Effector CD4-positive, alpha-beta T cell (primary cell): ENCODE data around the gene ARHGAP32.
"Not testable (repeated sequence)": the region's sequence is repeated elsewhere in the genome, so short reads cannot be mapped to it uniquely, and the experiment has no call there.

Experiments
- DNase-seq: peaks from one replicate; pipeline ENCODE4 v3.0.0-alpha.2; 2020

The ARHGAP32 gene

DNA sequence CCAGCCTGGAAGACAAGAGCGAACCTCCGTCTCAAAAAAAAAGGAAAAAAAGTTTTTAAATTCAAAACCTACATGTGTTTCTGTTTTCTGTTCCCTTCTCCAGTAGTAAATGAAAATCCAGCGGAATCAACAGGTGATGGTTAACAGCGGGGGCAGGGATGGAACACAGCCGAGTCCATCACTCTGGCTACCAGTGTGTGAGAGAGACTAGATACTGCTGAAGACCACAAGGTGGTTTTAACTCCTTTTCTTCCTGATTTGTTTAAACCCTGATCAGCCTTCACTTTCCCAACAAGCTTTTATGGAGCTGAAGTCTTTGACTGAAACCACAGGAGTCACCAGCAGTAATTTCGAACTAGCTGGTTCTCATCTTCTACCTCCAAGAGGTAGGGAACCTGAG, 3.6 kb upstream of the ARHGAP32 start:
- DNase-seq: no peak

DNA sequence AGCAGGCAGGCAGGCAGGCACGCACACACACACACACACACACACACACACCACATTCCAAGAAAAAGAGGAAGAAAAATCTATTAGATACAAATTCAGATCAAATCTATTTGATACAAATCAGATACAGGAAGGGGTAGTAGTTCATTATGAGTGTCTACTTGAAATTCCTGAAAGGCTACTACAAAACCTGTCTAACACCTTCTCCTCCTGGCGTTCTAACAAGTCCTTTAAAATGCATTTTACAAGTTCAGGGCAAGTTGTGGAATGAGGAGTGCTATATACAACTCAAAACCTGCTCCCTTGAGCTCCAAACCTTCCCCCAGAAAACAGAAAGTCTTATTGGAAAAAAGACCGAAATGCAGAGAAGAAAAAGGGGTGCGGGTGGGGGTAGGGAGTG, 476 bp downstream of the ARHGAP32 start:
- DNase-seq: no peak

DNA sequence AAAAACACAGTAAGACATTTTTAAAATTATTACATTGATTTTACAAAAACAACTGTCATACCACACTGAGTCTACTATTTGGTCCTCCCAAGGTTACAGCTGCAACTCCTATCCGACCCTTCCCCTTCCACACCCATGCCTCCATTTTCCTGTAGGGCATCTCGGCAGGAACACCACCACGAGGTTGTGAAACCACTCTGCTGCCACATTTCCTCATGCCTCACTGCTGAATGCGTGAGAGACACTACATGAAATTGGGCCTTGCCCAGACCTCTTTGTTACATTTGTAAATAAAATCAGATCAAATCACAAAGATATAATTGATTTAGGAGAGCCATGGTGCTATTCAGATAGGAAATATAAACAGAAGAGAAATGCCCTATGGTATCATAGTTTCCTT, 2.0 kb downstream of the ARHGAP32 start:
- DNase-seq: no peak

DNA sequence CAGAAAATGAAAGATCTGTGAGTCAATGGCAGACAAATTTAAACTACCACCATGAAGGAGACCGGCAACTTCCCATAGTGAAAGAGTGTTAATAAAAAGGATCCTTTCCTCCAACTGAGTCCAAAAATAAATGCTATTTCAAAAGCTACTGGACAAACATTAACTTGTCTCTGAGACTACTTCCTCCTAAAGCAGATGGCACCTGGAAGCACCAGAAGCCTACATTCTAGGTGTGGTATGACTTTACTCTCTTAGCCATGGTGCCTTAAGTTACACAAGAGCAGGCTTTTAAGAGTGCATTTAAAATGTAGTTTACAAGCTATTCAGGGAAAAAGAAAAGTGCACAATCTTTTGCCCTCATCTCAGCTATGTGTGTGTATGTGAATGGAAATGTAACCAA, 2.5 kb downstream of the ARHGAP32 start:
- no peak for DNase-seq

DNA sequence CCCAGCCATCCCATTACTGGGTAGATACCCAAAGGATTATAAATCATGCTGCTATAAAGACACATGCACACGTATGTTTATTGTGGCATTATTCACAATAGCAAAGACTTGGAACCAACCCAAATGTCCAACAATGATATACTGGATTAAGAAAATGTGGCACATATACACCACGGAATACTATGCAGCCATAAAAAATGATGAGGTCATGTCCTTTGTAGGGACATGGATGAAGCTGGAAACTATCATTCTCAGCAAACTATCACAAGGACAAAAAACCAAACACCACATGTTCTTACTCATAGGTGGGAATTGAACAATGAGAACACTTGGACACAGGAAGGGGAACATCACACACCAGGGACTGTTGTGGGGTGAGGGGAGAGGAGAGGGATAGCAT, 7.0 kb downstream of the ARHGAP32 start:
- DNase-seq: not testable (repeated sequence)

DNA sequence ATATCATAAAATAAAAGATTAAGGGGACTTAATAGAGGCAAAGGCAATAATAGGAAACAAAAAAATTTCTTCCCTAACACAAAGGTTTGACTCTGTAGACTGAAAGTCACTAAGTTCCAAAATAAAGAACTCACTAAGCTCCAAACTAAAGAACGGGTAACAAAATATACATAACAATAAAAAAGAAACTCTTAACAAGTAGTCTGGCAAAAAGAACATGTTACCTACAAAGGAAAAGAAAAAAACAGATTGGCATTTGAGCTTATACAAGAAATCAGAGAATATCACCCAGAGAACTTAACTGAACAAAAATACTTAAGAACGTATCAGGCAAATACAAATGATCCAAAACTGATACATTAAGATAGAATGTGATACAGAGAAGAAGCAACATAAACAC, 7.5 kb downstream of the ARHGAP32 start:
- no peak for DNase-seq

DNA sequence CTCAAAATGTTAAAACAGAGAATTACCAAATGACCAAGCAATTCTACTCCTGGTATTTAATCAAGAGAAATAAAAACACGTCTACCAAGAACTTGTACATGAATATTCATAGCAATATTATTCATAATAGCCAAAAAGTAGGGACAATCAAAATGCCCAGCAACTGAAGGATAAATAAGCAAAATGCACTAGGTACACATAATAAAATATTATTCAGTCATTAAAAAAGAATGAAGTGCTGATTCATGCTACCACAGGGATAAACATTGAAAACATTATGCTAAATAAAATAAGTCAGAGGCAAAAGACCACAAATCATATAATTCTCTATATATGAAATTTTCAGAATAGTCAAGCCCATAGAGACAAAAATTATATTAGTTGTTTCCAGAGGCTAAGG, 24.8 kb downstream of the ARHGAP32 start:
- no peak for DNase-seq

DNA sequence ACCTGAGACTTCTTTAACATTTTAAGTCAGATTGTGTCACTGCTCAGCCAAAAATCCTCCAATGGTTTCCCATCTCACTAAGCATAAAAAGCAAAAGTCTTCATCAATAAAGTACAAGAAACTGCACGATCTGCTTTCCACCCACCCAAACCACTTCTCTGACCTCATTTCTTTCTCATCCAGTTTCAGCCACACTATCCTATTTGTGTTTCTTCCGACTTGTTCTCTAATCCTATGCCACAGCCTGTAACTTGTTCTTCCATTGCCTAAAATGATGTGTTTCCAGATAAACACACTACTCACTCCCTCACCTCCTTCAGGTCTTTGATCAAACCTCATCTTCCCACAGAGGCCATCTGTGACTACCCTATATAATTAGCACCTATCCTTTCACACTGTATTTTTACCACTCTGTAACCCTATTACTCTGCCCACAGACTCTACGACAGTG, 28.4 kb downstream of the ARHGAP32 start:
- no peak for DNase-seq

DNA sequence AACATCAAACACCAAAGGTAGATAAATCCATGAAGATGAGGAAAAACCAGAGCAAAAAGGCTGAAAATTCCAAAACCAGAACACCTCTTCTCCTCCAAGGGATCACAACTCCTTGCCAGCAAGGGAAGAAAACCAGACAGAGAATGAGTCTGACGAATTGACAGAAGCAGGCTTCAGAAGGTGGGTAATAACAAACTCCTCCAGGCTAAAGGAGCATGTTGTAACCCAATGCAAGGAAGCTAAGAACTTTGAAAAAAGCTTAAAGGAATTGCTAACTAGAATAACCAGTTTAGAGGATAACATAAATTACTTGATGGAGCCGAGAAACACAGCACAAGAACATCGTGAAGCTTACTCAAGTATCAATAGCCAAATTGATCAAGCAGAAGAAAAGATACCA, 35.0 kb downstream of the ARHGAP32 start:
- DNase-seq: not testable (repeated sequence)

DNA sequence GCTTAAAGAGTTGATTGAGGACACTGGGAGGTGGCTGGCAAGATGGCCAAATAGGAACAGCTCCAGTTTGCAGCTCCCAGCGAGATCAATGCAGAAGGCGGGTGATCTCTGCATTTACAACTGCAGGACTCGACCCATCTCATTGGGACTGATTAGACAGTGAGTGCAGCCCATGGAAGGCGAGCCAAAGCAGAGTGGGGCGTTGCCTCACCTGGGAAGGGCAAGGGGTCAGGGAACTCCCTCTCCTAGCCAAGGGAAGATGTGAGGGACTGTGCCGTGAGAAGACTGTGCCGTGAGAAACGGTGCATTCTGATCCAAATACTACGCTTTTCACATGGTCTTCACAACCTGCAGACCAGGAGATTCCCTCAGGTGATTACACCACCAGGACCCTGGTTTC, 36.4 kb downstream of the ARHGAP32 start:
- DNase-seq: no peak

DNA sequence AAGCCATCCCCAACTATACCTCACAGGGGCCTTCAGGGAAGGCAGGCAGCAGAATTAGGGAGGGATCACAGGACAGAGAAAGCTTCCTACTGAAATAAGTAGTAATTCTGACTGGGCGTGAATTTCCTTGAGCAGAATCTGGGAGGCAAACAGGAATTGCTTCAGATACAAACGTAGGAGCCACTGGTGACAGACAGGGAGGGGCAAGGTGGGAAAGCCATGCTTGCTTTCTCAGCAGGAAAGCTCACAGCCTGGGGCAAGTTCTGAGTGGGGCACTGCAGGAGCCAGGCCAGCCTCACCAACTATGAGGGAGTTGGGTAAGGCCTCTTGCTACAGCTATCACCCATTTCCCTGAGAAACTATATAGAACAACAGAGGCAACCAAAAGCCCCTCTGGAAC, 43.6 kb downstream of the ARHGAP32 start:
- DNase-seq: no peak

DNA sequence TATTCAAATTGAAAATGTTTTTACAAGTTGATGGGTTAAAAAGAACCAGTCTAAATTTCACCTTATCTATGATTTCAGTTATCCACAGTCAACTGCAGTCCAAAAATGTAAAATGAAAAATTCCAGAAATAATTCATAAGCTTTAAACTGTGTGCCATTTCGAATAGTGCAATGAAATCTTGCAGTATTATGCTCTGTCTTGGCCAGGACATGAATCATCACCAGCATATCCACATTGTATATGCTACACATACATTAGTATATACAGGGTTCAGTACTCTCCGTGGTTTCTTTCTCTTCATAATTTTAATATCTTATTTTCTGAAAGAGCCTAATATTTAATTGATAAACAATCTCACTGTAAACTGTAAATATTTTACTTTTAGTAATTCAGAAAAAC, 45.9 kb downstream of the ARHGAP32 start:
- no peak for DNase-seq

DNA sequence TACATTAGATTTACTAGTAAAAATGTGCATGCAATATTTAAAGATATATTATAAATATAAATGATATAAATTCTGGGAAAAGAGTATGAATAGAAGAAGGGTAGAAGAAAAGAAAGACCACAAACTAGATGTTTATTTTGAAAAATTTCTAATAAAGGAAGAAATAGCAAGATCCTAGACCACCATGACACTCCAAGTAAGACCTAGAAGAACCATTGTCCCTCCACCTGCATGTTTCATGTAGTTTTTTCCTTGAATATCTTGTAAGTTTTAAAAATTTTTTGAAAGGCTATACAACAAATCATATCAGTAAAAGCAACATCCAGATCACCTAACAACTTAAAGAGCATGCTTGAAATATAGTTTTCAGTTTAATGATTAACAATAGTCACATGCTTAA, 46.8 kb downstream of the ARHGAP32 start:
- no peak for DNase-seq

DNA sequence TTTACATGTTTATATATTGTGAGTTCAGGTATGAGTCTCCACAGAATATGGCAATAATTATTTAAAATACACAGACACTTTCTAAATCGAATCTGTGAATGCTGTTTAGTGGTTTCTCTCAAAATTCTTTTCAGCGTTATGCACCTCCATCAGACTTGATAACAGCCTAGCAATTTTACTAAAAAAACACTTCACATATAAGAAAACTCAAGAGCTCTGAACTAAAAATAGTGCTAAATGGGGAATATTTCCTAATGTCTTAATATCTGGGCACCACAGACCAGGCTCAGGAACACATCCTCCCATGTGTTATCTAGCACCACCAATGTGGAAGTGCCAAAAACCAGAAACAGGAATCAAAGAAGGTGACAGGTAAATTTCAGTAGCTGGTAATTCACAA, 47.9 kb downstream of the ARHGAP32 start:
- no peak for DNase-seq

DNA sequence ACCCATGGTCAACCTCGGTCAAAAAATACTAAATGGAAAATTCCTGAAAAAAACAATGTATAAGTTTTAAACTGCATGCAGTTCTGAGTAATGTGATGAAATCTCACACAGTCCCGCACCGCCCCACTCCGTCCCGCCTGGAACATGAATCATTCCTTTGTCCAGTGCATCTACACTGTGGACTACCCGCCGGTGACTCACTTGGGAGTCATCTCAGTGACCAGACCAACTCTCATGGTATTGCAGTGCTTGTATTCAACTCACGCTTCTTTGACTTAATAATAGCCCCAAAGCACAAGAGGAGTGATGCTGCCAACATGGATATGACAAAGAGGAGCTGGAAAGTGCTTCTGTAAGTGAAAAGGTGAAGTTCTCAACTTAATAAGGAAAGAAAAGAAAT, 48.8 kb downstream of the ARHGAP32 start:
- DNase-seq: no peak

DNA sequence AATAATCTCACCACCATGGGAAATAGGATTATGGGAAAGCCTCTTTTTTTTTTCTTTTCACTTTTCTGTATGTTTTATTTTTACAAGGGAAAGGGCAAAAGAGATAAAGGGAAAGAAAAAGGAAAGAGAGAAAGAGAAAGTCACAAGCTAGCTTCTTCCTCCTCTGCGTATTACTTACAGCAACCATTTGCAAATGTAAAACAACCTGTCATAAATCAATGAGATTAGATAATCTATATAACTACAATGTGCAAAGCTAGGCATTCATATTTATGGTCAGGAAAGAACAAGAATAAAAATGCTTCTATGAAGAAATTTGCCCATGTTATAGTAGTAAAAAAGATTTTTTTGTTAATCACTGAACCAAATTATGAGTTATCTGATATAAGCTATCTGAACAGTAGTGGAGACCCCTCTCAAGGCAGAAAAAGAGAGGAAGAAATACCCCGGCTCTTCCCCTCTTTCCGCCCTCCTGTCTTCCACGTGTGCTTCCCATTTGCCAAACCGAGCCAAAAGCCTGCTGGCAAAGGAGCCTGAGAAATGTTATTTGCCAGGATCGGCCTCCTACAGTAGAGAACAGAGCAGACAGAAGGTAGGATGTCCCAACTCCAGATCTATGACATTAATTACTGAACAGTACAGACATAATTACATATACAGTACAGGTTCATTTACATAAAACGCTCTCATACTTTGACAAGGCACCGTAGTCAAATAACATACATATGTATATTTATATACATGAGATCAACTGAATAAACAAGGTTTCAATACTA, 50.2 kb downstream of the ARHGAP32 start:
- no peak for DNase-seq

DNA sequence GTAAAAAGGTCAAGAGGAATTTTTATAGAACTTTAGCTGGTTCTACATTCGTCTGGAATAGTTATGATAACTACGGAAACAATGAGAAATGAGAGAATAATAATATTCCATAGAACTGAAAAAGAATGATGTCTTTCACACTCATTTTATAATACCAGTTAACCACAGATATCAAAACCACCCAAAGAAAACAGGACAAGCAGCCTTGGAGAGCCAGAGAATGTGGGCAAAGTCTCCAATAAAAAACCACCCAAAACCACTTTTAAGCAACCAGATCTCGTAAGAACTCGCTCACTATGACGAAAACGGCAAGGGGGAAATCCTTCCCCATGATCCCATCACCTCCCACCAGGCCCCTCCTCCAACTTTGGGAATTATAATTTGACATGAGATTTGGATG, 60.8 kb downstream of the ARHGAP32 start:
- no peak for DNase-seq

DNA sequence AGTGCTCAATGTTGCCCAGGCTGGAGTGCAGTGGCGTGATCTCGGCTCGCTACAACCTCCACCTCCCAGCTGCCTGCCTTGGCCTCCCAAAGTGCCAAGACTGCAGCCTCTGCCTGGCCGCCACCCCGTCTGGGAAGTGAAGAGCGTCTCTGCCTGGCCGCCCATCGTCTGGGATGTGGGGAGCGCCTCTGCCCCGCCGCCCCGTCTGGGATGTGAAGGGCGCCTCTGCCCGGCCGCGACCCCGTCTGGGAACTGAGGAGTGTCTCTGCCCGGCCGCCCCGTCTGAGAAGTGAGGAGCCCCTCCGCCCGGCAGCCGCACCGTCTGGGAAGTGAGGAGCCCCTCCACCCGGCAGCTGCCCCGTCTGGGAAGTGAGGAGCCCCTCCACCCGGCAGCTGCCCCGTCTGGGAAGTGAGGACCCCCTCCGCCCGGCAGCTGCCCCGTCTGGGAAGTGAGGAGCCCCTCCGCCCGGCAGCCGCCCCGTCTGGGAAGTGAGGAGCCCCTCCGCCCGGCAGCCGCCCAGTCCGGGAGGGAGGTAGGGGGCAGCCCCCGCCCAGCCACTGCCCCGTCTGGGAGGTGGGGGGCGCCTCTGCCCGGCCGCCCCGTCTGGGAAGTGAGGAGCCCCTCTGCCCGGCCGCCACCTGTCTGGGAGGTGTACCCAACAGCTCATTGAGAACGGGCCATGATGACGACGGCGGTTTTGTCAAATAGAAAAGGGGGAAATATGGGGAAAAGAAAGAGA, 63.1 kb downstream of the ARHGAP32 start:
- DNase-seq: not testable (repeated sequence)

DNA sequence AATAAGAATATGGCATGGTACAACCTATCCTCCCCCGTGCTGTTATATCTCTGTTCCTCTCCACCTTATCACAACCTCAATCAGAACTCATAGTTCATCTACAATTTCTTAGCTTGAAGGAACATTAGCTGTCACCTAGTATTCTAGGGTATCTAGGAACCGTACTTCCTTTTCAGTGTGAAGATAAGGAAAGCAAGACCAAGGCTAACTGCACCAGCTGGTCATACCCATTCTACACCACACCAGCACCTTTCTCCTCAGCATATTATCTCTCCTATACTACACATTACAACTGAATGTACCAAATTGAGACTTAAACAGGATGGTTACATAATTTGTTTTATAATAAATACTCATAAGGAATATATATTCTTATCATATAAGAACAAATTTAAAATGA, 73.1 kb downstream of the ARHGAP32 start:
- no peak for DNase-seq

DNA sequence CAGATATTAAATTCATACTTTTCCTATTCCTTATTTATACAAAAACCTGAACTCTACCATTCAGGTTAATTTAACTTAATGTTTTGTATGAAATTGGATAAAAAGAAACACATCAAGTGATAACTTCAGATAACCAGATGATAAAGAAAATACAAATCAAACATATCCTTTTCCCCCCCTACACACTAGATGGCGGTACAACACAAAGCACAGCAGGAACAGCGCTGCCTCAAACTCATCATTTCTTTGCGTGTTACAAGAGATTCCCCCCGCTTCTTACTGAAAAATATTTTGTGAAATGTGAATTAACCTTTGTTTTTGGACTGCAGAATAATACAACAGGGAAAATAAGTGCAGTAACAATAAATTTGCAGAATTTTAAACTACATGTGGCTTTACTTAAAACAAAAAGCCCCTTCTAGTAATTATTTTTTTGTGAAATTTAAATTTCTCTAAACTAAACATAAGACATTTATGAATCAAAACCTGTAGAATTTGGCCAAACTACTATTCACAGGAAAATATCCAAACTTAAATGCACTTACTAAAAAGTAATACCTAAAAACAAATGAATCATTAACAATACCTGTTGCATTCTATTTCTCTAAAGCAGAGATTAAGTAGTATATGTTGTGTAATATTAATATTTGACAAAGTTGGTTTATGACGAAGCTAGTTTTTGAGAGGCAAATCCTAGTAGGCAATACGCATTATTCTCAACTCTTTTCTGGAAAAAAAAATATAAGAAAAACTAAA, 74.4 kb downstream of the ARHGAP32 start:
- peak; percentile 11 for DNase-seq

DNA sequence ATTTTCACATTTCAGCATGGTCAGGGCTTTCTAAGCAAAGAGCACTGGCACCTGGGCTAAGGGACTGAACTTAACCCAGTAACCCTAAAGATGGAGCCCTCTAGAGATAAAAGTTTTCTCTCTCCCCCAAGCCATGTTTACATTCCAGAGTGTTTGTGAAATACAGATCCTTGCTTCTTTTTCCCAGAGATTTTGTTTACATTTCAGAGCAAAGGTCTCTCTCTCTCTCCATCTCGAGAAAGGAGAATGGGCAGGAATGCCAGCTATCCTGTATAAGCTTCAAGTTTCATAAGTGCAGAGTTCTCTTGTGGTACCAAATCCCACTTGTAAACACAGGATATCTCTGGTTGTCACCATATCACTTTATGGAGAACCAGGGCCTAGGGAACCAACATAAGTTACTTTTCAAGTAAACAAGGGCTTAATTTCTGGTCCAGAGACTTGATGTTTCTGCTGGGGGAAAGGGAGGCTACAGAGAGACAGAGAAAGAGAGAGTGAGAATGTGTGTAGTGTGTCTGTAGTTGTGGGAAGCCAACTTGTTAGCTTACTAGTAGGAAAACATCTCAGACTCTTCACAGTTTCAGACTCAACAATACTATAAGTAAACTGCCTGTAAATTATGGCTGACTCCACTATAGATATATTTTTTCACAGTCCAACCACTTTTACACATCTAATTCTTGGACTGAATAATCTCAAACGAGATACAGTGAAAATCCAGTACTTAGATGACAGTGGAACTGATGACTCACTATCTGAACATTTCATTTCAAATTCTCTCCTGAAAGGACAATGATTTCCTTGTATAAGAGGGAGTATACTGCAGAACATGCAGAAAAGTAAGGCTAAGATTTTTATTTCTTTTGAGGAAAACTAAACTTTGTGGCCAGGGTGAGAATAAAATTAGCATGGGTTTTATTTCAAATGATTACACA, 76.2 kb downstream of the ARHGAP32 start:
- no peak for DNase-seq

DNA sequence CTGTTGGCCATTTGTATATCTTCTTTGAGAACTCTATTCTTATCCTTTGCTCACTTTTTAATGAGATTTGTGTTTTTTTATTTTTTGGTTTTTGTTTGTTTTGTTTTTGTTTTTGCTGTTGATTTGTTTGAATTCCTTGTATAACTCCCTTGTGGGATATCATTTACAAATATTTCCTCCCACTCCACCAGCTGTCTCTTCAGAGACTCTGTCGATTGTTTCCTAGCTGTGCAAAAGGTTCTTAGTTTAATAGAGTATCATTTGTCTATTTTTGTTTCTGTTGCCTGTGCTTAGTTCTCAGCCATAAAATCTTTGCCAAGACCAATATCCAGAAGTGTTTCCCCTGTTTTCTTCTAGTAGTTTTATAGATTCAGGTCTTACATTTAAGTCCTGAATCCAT, 82.4 kb downstream of the ARHGAP32 start:
- DNase-seq: no peak

DNA sequence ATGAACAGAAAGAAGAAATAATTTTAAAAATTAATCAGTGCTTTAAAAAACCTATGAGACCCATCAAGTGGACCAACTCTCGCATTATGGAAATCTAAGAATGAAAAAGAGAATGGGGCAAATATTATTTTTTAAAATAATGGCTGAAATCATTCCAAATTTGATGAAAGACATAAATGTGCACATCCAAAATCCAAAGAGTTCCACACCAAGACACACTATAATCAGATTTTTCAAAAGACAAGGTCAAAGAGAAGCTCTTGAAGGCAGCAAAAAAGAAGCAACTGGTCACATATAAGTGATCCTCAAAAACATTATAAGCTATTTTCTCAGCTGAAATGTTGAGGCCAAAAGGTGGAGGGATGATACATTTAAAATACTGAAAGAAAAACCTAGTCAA, 85.3 kb downstream of the ARHGAP32 start:
- no peak for DNase-seq
